GM21717 (cell line): Measurements from ENCODE around the gene SMARCA2.
"Not testable (repeated sequence)": the region's sequence is repeated elsewhere in the genome, so short reads cannot be mapped to it uniquely, and the experiment has no call there.

ENCODE experiments used
- ATAC-seq: cut with Tn5 transposase; IDR thresholded peaks from one replicate; pipeline ENCODE4 v1.9.1; 2021; ENCODE audit warnings: mild to moderate bottlenecking, moderate library complexity; ENCODE audit not compliant: unreplicated experiment

The SMARCA2 gene

GRCh38 chr9:2134391-2134790, 119.2 kb downstream of the SMARCA2 start:
- ATAC-seq = no peak

- no peak for ATAC-seq
Measured at GRCh38 chr9:2138646-2139045, 123.5 kb downstream of the SMARCA2 start.

- no peak for ATAC-seq
Measured at GRCh38 chr9:2140600-2141223, 125.6 kb downstream of the SMARCA2 start.

GRCh38 chr9:2142212-2142611, 127.1 kb downstream of the SMARCA2 start:
- no peak for ATAC-seq

GRCh38 chr9:2144619-2145018, 129.5 kb downstream of the SMARCA2 start:
- ATAC-seq = no peak

- ATAC-seq = no peak
Measured at GRCh38 chr9:2145746-2146145, 130.6 kb downstream of the SMARCA2 start.

DNA sequence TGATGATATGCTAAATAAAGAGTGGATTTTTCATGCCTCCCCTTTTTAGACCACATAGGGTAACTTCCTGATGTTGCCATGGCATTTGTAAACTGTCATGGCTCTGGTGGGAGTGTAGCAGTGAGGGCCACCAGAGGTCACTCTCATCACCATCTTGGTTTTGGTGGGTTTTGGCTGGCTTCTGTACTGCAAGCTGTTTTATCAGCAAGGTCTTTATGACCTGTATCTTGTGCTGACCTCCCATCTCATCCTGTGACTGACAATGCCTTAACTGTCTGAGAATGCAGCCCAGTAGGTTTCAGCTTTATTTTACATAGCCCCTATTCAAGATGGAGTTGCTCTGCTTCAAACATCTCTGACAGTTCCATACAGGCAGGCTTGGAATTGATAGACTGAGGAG, 131.6 kb downstream of the SMARCA2 start:
- not testable (repeated sequence) for ATAC-seq

- no peak for ATAC-seq
Measured at GRCh38 chr9:2150338-2150737, 135.2 kb downstream of the SMARCA2 start.

GRCh38 chr9:2151171-2151570, 136.0 kb downstream of the SMARCA2 start:
- ATAC-seq = no peak

DNA sequence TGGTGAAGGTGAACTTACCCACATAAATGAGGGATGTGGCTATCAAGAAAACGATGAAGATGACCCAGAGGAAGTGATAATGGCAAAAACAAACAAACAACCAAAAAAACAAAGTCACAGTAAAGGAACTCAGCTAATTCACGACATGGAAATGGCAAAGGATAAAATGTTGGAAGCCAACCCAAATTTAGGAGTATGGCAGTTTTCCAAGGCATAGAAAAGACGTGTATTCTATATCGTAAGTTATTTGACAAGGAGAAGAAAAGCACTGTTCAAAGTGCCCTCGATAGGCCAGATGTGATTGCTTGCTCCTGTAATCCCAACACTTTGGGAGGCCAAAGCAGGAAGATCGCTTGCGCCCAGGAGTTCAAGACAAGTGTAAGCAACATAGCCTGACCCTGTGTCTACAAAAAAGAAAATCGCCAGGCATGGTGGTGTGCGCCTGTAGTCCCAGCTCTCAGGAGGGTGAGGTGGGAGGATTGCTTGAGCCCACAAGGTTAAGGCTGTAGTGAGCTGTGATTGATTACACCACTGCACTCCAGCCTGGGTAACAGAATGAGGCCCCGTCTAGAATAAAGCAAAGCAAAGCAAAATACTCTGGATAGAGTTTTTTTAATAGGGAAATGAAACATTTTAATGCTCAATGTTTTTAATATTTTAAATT, 138.0 kb downstream of the SMARCA2 start:
- ATAC-seq = no peak

DNA sequence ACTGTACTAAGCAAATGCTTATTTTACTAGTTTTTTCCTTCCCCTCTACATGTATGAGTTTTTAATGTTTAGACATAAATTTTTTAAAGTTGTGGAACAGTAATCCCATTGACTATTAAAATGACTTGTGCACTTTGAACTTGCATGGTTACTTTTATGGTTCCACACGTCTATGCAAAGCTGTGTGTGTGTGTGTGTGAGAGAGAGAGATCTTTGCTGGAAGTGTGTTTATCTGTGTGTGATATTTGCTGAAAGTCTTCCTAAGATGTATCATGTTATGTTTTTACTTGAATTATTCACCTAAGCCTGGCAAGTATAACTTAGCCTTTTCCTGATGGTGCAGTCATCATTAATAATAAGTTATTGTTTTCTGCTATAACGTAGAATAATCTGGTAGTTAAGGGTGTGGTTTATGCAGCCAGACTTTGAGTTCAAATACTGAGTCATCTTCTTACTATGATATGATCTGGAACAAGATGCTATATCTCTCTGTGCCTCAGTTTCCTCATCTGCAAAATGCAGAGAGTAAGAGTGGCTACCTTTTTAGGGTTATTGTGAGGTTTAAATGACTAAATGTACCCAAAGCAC, 138.6 kb downstream of the SMARCA2 start:
- no peak for ATAC-seq

GRCh38 chr9:2154731-2155130, 139.6 kb downstream of the SMARCA2 start:
- no peak for ATAC-seq

DNA sequence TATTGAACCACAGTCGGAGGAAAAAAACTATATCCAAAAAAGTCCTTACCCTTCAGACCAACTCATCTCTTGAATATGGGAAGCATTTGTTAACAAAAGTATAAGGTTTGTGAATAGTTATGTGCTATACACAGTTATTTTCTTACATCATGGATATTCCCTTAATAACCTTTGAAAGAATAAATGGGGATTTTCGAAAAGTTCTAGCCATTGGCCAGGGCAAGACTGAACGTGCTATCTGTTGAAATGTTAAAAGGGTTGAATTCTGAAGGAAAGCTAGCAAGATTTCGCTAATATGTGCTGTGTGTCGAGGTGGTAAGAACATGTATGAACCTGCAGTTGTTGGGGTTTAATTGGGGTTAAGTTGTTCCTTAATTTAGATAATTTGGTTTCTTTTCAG, 140.8 kb downstream of the SMARCA2 start:
- ATAC-seq = no peak

DNA sequence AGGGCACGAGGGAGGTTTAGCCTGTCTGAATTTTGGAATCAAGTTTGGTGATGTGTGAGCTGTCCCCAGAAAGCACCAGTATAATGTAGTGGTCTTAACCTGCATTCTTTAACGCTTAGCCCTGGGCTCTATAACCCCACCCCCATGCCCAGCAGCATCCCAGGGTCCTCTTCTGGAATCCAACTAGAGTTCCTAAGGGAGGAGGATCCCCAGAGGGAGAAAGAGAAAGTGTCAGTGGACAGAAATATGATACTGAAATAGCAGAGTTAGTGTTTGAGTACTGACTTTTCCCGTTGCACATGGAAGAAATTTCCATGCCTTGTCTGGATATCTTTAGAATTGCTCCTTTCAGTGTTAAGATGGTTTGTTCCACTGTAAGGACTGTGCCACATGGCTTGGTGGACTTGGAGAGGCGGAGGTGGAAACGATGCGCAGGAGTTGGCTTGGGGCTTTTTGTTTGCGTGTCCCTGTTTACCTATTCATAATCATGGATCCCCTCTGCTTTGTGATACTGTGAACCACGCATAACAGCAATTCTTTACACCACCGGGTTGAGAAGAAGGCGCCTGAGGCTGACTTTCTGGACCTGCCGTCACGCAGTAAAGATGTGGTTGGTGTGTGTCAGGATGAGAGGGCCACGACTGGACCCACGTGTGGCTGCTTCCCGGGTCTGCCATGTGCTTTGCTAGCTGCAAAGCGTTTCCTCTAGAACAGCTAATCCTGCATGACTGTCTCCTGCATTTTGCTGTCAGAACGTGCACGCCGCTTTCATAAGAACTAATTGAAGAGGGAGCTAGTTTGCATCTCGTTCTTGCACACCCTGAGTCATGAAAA, 142.3 kb downstream of the SMARCA2 start:
- ATAC-seq = peak; percentile 49

DNA sequence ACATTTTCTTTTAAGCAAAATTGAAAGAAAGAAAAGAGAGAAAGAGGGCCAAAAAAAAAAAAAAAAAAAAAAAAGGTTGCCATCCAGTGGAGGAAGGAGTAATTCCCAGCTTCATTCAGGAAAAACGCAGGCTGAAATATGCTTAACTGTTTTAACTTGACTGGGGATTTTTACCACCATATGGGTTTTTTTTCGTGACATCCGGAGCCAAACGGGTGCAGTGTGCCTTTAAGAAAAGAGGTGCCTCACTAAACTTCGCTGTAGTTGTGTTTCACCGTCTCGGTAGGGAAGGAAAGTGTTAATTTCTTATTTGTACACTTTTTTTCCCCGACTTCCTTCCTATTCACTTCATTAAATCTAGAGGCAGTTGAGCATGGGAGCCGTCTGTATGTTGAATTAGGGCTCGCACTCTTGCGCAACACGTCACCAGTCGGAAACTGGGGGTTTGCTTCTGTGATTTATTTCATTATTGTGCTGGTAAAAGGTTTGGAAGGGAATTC, 143.0 kb downstream of the SMARCA2 start:
- peak; percentile 50 for ATAC-seq

DNA sequence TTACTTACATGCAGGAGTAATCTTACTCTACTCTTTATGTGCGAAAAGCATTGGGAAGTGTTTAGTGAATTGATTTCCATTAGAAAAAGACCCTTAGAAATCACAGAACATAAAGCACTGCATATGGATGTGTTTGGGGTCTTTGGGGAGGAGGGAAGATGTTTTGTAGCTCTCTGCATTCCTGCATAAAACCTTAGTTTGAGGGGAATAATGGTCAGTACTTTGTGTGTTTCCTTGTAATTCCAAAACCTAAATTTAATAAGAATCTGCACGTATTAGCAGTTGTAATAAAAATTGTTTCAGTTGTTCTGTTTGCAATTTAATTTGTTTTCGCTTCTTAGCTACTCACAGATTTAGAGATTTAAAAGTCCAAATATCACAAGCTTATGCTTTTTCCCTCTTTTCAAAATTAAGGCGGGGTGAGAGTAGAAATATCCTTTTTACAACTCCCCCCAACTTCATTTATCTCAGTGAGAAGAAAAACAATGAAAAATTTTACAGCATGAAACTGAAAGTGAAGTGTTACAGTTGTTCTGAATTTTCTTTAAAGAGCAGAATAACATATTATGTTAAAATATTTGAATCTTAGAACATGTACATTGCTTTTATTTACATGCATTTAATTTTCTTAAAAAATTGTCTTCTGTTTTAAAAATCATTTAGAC, 143.8 kb downstream of the SMARCA2 start:
- ATAC-seq = no peak

- no peak for ATAC-seq
Measured at GRCh38 chr9:2159521-2160454, 144.6 kb downstream of the SMARCA2 start.

GRCh38 chr9:2161661-2162060, 146.5 kb downstream of the SMARCA2 start:
- ATAC-seq = no peak

- no peak for ATAC-seq
Measured at GRCh38 chr9:2163231-2163885, 148.2 kb downstream of the SMARCA2 start.
